Muscle of back (tissue), 11 donors: Measurements from ENCODE around the gene WASHC1. TPM values are rescaled to one million over a fixed set of nuclear protein-coding genes. Genes with fewer than 3 reads are reported as not detected.
"Not testable (repeated sequence)": the region's sequence is repeated elsewhere in the genome, so short reads cannot be mapped to it uniquely, and the experiment has no call there.

Experiments used
- DNase-seq, 3 donors: peaks; one replicate each; pipeline versions ENCODE4 v3.0.0 to v3.0.0-alpha.2; 2013
- polyA plus RNA-seq, 10 donors: library from polyadenylated mRNA; unstranded; fragments of 120-200 nt; gene quantifications; one replicate each; pipeline ENCODE4 v1.2.1, GENCODE V29; 2013; ENCODE audit not compliant: insufficient read length in 10 of 10

Gene WASHC1
- polyA plus RNA-seq, 10 donors: 9.3 to 20.8 (median 14.0) TPM

DNA sequence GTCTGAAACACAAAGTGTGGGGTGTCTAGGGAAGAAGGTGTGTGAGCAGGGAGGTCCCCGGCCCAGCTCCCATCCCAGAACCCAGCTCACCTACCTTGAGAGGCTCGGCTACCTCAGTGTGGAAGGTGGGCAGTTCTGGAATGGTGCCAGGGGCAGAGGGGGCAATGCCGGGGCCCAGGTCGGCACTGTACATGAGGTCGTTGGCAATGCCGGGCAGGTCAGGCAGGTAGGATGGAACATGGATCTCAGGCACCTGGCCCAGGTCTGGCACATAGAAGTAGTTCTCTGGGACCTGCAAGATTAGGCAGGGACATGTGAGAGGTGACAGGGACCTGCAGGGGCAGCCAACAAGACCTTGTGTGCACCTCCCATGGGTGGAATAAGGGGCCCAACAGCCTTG lies 12.4 kb downstream of the WASHC1 start:
- not testable (repeated sequence) for DNase-seq

DNA sequence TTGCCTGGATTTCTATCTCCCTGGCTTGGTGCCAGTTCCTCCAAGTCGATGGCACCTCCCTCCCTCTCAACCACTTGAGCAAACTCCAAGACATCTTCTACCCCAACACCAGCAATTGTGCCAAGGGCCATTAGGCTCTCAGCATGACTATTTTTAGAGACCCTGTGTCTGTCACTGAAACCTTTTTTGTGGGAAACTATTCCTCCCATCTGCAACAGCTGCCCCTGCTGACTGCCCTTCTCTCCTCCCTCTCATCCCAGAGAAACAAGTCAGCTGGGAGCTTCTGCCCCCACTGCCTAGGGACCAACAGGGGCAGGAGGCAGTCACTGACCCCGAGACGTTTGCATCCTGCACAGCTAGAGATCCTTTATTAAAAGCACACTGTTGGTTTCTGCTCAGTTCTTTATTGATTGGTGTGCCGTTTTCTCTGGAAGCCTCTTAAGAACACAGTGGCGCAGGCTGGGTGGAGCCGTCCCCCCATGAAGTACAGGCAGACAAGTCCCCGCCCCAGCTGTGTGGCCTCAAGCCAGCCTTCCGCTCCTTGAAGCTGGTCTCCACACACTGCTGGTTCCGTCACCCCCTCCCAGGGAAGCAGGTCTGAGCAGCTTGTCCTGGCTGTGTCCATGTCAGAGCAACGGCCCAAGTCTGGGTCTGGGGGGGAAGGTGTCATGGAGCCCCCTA lies 15.0 kb downstream of the WASHC1 start:
- DNase-seq: peak in 2 of 3 donors; percentile 13 to 28

DNA sequence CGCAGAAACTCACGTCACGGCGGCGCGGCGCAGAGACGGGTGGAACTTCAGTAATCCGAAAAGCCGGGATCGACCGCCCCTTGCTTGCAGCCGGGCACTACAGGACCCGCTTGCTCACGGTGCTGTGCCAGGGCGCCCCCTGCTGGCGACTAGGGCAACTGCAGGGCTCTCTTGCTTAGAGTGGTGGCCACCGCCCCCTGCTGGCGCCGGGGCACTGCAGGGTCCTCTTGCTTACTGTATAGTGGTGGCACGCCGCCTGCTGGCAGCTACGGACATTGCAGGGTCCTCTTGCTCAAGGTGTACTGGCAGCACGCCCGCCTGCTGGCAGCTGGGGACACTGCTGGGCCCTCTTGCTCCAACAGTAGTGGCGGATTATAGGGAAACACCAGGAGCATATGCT lies 18.1 kb downstream of the WASHC1 start:
- not testable (repeated sequence) for DNase-seq

DNA sequence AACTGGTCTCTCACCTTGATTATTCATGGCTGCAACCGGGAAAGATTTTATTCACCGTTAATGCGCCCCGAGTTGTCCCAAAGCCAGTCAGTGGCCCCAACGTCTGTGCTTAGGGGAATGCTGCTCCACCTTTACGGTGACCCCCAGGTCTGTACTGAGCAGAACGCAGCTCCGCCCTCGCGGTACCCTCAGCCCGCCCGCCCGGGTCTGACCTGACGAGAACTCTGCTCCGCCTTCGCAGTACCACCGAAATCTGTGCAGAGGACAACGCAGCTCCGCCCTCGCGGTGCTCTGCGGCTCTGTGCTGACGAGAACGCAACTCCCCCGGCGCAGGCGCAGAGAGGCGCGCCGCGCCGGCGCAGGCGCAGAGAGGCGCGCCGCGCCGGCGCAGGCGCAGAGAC lies 18.6 kb downstream of the WASHC1 start:
- DNase-seq: peak in 2 of 3 donors; percentile 41 to 51

DNA sequence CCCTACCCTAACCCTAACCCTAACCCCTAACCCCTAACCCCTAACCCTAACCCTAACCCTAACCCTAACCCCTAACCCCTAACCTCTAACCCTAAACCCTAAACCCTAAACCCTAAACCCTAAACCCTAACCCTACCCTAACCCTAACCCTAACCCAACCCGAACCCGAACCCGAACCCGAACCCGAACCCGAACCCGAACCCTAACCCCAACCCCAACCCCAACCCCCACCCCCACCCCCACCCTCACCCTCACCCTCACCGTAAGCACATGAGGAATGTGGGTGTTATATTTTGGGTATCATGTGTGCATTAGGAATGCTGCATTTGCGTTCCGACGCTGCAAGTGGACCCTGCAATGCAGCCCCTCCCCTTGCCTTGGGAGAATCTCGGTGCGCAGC lies 19.0 kb downstream of the WASHC1 start:
- peak in 1 of 3 donors; percentile 35 for DNase-seq

Other genes starting within 250 kb of the WASHC1 start
- gene FOXD4, start 89.0 kb upstream of the WASHC1 start, polyA plus RNA-seq: 1 to 10 TPM in 4 of 10 donors, under 1 TPM in 6; 0.44 to 2.4 (median 0.76) TPM
- 10 to 100 TPM; 31.3 to 59.7 (median 51.8) TPM for gene ZNG1A, start 149.6 kb upstream of the WASHC1 start, polyA plus RNA-seq
- gene DOCK8, start 185.4 kb upstream of the WASHC1 start, polyA plus RNA-seq: 10 to 100 TPM in 4 of 10 donors, 1 to 10 TPM in 6; 5.4 to 11.2 (median 7.6) TPM